CD14-positive monocyte (primary cell): ENCODE data around the gene CPA3. TPM values are rescaled to one million over a fixed set of nuclear protein-coding genes. Genes with fewer than 3 reads are reported as not detected.

Experiments
- DNase-seq, 3 donors: peaks; one replicate each; pipeline ENCODE4 v3.0.0-alpha.2; 2011 to 2022
- H2AFZ ChIP-seq: 2 replicates; pipeline ENCODE4 v1.6.0; 2012; ENCODE audit warnings: mild to moderate bottlenecking, low read depth, low read length, inconsistent platforms; ENCODE audit not compliant: insufficient read depth, poor library complexity, severe bottlenecking
- H3K27ac ChIP-seq, 2 donors: 1 replicate in 1 of 2; 2 replicates in 1 of 2; pipeline ENCODE4 v1.5.1; 2012 to 2013; ENCODE audit warnings: low read length in 2 of 2, control low read depth in 1 of 2, inconsistent platforms in 1 of 2, low read depth in 1 of 2, mild to moderate bottlenecking in 1 of 2
- H3K27me3 ChIP-seq, 2 donors: one replicate each; pipeline versions ENCODE4 v1.6.0 to v1.6.1; 2011 to 2013; ENCODE audit warnings: low read length in 2 of 2; ENCODE audit not compliant: control insufficient read depth in 2 of 2, insufficient read depth in 2 of 2
- H3K36me3 ChIP-seq, 2 donors: replicated peaks in 1 of 2; 1 replicate in 1 of 2; 2 replicates in 1 of 2; pipeline versions ENCODE4 v1.5.1 to v1.6.1; 2012 to 2013; ENCODE audit warnings: low read length in 2 of 2, control low read depth in 1 of 2, inconsistent platforms in 1 of 2, mild to moderate bottlenecking in 1 of 2; ENCODE audit not compliant: insufficient read depth in 2 of 2, control insufficient read depth in 1 of 2
- H3K4me1 ChIP-seq, 2 donors: 1 replicate in 1 of 2; 2 replicates in 1 of 2; pipeline versions ENCODE4 v1.5.1 to v1.6.1; 2012 to 2013; ENCODE audit warnings: low read length in 2 of 2, control low read depth in 1 of 2, inconsistent platforms in 1 of 2, mild to moderate bottlenecking in 1 of 2, moderate library complexity in 1 of 2; ENCODE audit not compliant: insufficient read depth in 2 of 2, control insufficient read depth in 1 of 2
- H3K4me2 ChIP-seq: replicated peaks from 2 replicates; pipeline ENCODE3; 2012; ENCODE audit warnings: low read length, moderate library complexity, mild to moderate bottlenecking; ENCODE audit not compliant: poor library complexity, severe bottlenecking; ENCODE audit errors: extremely low read depth
- H3K4me3 ChIP-seq, 3 experiments: fragments of 200-600 bp in 1 of 3; sonication (generic) in 1 of 3; replicated peaks in 1 of 3; 1 replicate in 2 of 3; 2 replicates in 1 of 3; pipeline ENCODE4 v1.5.1; 2011 to 2013; ENCODE audit warnings: low read length in 3 of 3, mild to moderate bottlenecking in 3 of 3, control low read depth in 2 of 3, low read depth in 2 of 3, inconsistent platforms in 1 of 3, moderate library complexity in 1 of 3
- H3K79me2 ChIP-seq: 2 replicates; pipeline ENCODE4 v1.6.0; 2012; ENCODE audit warnings: mild to moderate bottlenecking, control low read depth, inconsistent platforms, low read length, moderate library complexity; ENCODE audit not compliant: insufficient read depth
- H3K9ac ChIP-seq: 2 replicates; pipeline ENCODE4 v1.6.0; 2017; ENCODE audit warnings: low read length, mild to moderate bottlenecking; ENCODE audit not compliant: insufficient read depth, poor library complexity, severe bottlenecking
- H3K9me3 ChIP-seq, 2 donors: replicated peaks in 1 of 2; 1 replicate in 1 of 2; 2 replicates in 1 of 2; pipeline versions ENCODE4 v1.5.1 to v1.6.1; 2012 to 2013; ENCODE audit warnings: low read length in 2 of 2, control low read depth in 1 of 2; ENCODE audit not compliant: control insufficient read depth in 1 of 2, insufficient read depth in 1 of 2
- H4K20me1 ChIP-seq: 2 replicates; pipeline ENCODE4 v1.6.0; 2012; ENCODE audit warnings: mild to moderate bottlenecking, low read length, control low read depth, moderate library complexity; ENCODE audit not compliant: insufficient read depth
- H3K27ac Mint-ChIP-seq, 7 donors: one replicate each; pipeline ENCODE4 v1.8.0; 2020; ENCODE audit warnings: mild to moderate bottlenecking in 7 of 7, mixed read lengths in 7 of 7, moderate library complexity in 6 of 7, inconsistent platforms in 2 of 7
- H3K27me3 Mint-ChIP-seq, 3 donors: one replicate each; pipeline ENCODE4 v1.8.0; 2021 to 2022; ENCODE audit warnings: low read depth in 3 of 3, mild to moderate bottlenecking in 3 of 3, mixed read lengths in 3 of 3, moderate library complexity in 3 of 3, inconsistent platforms in 1 of 3
- H3K36me3 Mint-ChIP-seq, 2 donors: one replicate each; pipeline ENCODE4 v1.8.0; 2020; ENCODE audit warnings: mixed read lengths in 2 of 2, inconsistent platforms in 1 of 2, mild to moderate bottlenecking in 1 of 2
- H3K4me1 Mint-ChIP-seq: one replicate; pipeline ENCODE4 v1.8.0; 2020; ENCODE audit warnings: mild to moderate bottlenecking, mixed read lengths
- H3K4me3 Mint-ChIP-seq, 2 donors: one replicate each; pipeline ENCODE4 v1.8.0; 2020; ENCODE audit warnings: mild to moderate bottlenecking in 2 of 2, mixed read lengths in 2 of 2, moderate library complexity in 1 of 2
- H3K9me3 Mint-ChIP-seq, 7 donors: one replicate each; pipeline ENCODE4 v1.8.0; 2020 to 2022; ENCODE audit warnings: mixed read lengths in 7 of 7, mild to moderate bottlenecking in 6 of 7, moderate library complexity in 6 of 7, inconsistent platforms in 2 of 7
- WGBS: methylation state at CpG from one replicate; pipeline ENCODE4 v1.1.5; 2013; ENCODE audit warnings: missing lambda C conversion rate; ENCODE audit not compliant: insufficient coverage; 5-methylcytosine and 5-hydroxymethylcytosine counted together
- intact Hi-C, 2 donors: fragments of 100-400 bp; cut with micrococcal nuclease; formaldehyde crosslinking; loops; one replicate each; pipeline versions ENCODE4 v1.15.0 to v1.15.1; 2023
- polyA plus RNA-seq, 3 donors: library from polyadenylated mRNA; depleted of rRNA in 1 of 3; unstranded in 2 of 3; stranded (reverse) in 1 of 3; fragments of 300-500 nt in 2 of 3; fragments of >200 nt in 1 of 3; fragmentation: Illumina TruSeq in 2 of 3; gene quantifications; 1 replicate in 2 of 3; 2 replicates in 1 of 3; pipeline ENCODE4 v1.2.3, GENCODE V29; 2012 to 2021
- TF ChIP-seq, protein P1 (sequence below): fragments of 200-600 bp; IDR thresholded peaks from one replicate; pipeline ENCODE4 v1.8.0; 2022; ENCODE audit warnings: antibody characterized with exemption, mild to moderate bottlenecking

CPA3 gene
- polyA plus RNA-seq, 3 donors, result not detected

DNA sequence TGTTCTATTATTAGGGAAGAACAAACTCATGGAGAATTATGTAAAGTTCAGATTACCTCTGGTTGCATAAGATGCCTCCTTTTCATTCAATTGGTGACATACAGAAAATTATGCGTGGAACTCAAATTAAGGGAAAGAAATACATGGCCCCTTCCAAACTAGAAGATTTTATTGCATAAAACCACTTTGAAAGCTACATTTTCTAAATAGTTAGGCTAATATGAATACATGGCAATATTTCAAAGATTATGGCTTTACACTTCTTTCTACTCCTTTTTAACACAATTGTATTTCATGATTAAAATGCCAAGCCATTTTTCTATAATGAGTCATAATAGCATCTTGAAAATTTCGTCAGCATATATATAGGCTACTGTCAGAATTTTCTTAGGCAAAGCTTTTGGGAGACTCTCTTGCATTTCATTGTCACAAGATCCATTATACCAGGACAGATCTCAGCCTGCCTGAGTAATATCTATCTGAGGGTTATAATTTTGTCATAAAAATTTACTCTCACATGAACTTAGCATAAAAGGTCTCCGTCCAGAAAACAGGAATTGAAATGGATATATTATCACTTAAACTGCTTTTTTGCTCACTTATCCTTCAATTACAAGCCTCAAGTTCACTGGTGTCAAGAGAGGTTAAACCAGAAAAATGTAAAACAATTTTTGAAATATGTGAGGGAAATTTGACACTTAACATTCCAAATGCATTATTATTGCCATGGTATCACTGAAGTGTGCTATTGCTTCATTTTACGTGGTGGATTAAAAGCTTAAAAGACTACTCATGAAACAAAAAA, 37.1 kb downstream of the CPA3 start:
- Histone ChIP-seq H3K36me3 (no peaks in the 10 kb centered on the region), H3K9ac (no peak overlapping the region), H3K79me2 (no peaks in the 10 kb centered on the region), H3K4me1 (no peaks in the 10 kb centered on the region), H3K4me2 (no peak overlapping the region), H2AFZ (no peak overlapping the region), H4K20me1 (no peaks in the 10 kb centered on the region), H3K4me3 (no peak overlapping the region), H3K27ac (no peak overlapping the region), H3K9me3 (no peaks in the 10 kb centered on the region), H3K27me3 (no peaks in the 10 kb centered on the region)
- Mint-ChIP-seq H3K4me3 (no peak overlapping the region), H3K4me1 (no peaks in the 10 kb centered on the region), H3K27me3 (no peaks in the 10 kb centered on the region), H3K27ac (no peak overlapping the region), H3K9me3 (no peaks in the 10 kb centered on the region), H3K36me3 (no peaks in the 10 kb centered on the region)
- WGBS, result no CpG with 5 or more reads among the region's 4 CpGs
- intact Hi-C loops, result no loop called here
- TF ChIP-seq, protein P1, sequence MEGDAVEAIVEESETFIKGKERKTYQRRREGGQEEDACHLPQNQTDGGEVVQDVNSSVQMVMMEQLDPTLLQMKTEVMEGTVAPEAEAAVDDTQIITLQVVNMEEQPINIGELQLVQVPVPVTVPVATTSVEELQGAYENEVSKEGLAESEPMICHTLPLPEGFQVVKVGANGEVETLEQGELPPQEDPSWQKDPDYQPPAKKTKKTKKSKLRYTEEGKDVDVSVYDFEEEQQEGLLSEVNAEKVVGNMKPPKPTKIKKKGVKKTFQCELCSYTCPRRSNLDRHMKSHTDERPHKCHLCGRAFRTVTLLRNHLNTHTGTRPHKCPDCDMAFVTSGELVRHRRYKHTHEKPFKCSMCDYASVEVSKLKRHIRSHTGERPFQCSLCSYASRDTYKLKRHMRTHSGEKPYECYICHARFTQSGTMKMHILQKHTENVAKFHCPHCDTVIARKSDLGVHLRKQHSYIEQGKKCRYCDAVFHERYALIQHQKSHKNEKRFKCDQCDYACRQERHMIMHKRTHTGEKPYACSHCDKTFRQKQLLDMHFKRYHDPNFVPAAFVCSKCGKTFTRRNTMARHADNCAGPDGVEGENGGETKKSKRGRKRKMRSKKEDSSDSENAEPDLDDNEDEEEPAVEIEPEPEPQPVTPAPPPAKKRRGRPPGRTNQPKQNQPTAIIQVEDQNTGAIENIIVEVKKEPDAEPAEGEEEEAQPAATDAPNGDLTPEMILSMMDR, result no peak
- no peak for DNase-seq

DNA sequence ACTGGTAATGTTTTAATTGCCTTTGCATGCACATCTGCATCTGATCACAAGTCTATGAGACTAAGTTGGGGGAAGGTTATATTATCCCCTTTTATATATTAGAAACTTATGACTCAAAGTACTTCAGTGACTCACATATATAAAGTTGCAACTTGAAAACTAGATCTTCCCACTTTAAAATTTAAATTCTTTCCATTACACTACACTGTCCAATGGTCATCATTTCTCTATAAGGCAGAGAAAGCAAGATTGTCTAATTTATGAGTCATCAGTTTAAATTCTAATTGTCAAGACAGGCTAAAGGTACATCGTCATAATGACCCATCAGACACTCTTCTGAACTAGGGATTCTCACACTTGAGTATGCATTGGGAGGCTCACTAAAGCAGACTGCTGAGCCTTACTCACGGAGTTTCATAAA, 37.9 kb downstream of the CPA3 start:
- H3K4me3 ChIP-seq, result no peak overlapping the region
- no peak overlapping the region for H3K27ac ChIP-seq
- H3K9ac ChIP-seq, result no peak overlapping the region
- no peaks in the 10 kb centered on the region for H3K9me3 ChIP-seq
- no peak overlapping the region for H2AFZ ChIP-seq
- no peaks in the 10 kb centered on the region for H3K4me1 ChIP-seq
- Mint-ChIP-seq H3K27ac (no peak overlapping the region), H3K4me1 (no peaks in the 10 kb centered on the region), H3K36me3 (no peaks in the 10 kb centered on the region), H3K4me3 (no peak overlapping the region), H3K27me3 (no peaks in the 10 kb centered on the region), H3K9me3 (no peaks in the 10 kb centered on the region)
- H3K4me2 ChIP-seq, result no peak overlapping the region
- intact Hi-C loops, result no loop called here
- no peaks in the 10 kb centered on the region for H3K27me3 ChIP-seq
- H4K20me1 ChIP-seq, result no peaks in the 10 kb centered on the region
- no peaks in the 10 kb centered on the region for H3K79me2 ChIP-seq
- no peaks in the 10 kb centered on the region for H3K36me3 ChIP-seq
- TF ChIP-seq, protein P1, result no peak
- 83% methylated on average over 1 of the region's 2 CpGs for WGBS
- DNase-seq, result no peak
